Loucy (cell line): ENCODE results near the gene FRAS1.
"Not testable (repeated sequence)": the region's sequence is repeated elsewhere in the genome, so short reads cannot be mapped to it uniquely, and the experiment has no call there.

Source experiments
- H2AFZ ChIP-seq: fragments of 200-600 bp; sonication (generic); 2 replicates; pipeline ENCODE4 v1.6.0; 2016; ENCODE audit warnings: antibody characterized with exemption, mild to moderate bottlenecking, low read length, moderate library complexity
- H3F3A ChIP-seq: fragments of 200-600 bp; 2 replicates; pipeline ENCODE4 v1.6.0; 2016; ENCODE audit warnings: antibody characterized with exemption, low read depth, mild to moderate bottlenecking
- H3K27me3 ChIP-seq: fragments of 200-600 bp; sonication (generic); 2 replicates; pipeline ENCODE4 v1.6.1; 2014; ENCODE audit warnings: low read length, mild to moderate bottlenecking; ENCODE audit not compliant: insufficient read depth, poor library complexity, severe bottlenecking
- H3K36me3 ChIP-seq: fragments of 200-600 bp; sonication (generic); 2 replicates; pipeline ENCODE4 v1.6.1; 2016; ENCODE audit warnings: low read length; ENCODE audit not compliant: insufficient read depth
- H3K4me1 ChIP-seq: fragments of 200-600 bp; sonication (generic); 2 replicates; pipeline ENCODE4 v1.5.1; 2014; ENCODE audit warnings: low read length, mild to moderate bottlenecking; ENCODE audit not compliant: insufficient read depth, poor library complexity, severe bottlenecking
- H3K4me2 ChIP-seq: fragments of 200-600 bp; sonication (generic); 2 replicates; pipeline ENCODE4 v1.6.0; 2014; ENCODE audit warnings: antibody characterized with exemption, low read length, low read depth, mild to moderate bottlenecking; ENCODE audit not compliant: poor library complexity, severe bottlenecking
- H3K4me3 ChIP-seq: fragments of 200-600 bp; sonication (generic); 2 replicates; pipeline ENCODE4 v1.5.1; 2014; ENCODE audit warnings: low read length, mild to moderate bottlenecking, mixed read lengths; ENCODE audit not compliant: poor library complexity, severe bottlenecking
- H3K79me2 ChIP-seq: fragments of 200-600 bp; sonication (generic); 2 replicates; pipeline ENCODE4 v1.6.1; 2014; ENCODE audit warnings: low read length; ENCODE audit not compliant: insufficient read depth
- H3K9ac ChIP-seq: fragments of 200-600 bp; sonication (generic); 2 replicates; pipeline ENCODE4 v1.6.0; 2014; ENCODE audit warnings: mild to moderate bottlenecking, low read depth, low read length, moderate library complexity; ENCODE audit not compliant: poor library complexity, severe bottlenecking
- H3K9me2 ChIP-seq: fragments of 200-600 bp; sonication (generic); replicated peaks from 2 replicates; pipeline ENCODE4 v1.6.1; 2016; ENCODE audit warnings: low read depth, low read length, mixed read lengths
- H3K9me3 ChIP-seq: fragments of 200-600 bp; sonication (generic); 2 replicates; pipeline ENCODE4 v1.6.1; 2014; ENCODE audit warnings: mild to moderate bottlenecking, antibody characterized with exemption, low read length, low read depth; ENCODE audit not compliant: insufficient read depth
- H4K20me1 ChIP-seq: fragments of 200-600 bp; sonication (generic); 2 replicates; pipeline ENCODE4 v1.6.0; 2014; ENCODE audit warnings: antibody characterized with exemption, low read length, mild to moderate bottlenecking; ENCODE audit not compliant: insufficient read depth, poor library complexity, severe bottlenecking
- CTCF ChIP-seq: fragments of 200-600 bp; sonication (generic); conservative IDR thresholded peaks from 2 replicates; pipeline ENCODE4 v1.5.1; 2014; ENCODE audit warnings: mild to moderate bottlenecking, antibody characterized with exemption, low read length
- EZH2phosphoT487 ChIP-seq: fragments of 200-600 bp; IDR thresholded peaks from 2 replicates; pipeline ENCODE4 v1.6.1; 2018; ENCODE audit warnings: antibody characterized with exemption, mild to moderate bottlenecking, moderate library complexity, borderline replicate concordance

FRAS1 gene

GRCh38 chr4:78268597-78268996, 211.5 kb downstream of the FRAS1 start:
- no peak overlapping the region for H3K9ac ChIP-seq
- no peaks in the 10 kb centered on the region for H3K36me3 ChIP-seq
- H4K20me1 ChIP-seq = no peaks in the 10 kb centered on the region
- H3K4me2 ChIP-seq = no peak overlapping the region
- TF ChIP-seq CTCF (no peak), EZH2phosphoT487 (no peak)
- no peaks in the 10 kb centered on the region for H3K27me3 ChIP-seq
- no peak overlapping the region for H2AFZ ChIP-seq
- no peaks in the 10 kb centered on the region for H3F3A ChIP-seq
- no peaks in the 10 kb centered on the region for H3K9me3 ChIP-seq
- H3K79me2 ChIP-seq = no peaks in the 10 kb centered on the region
- H3K4me1 ChIP-seq = peaks cover 10% of the 10 kb centered on the region
- no peak overlapping the region for H3K4me3 ChIP-seq
- no peaks in the 10 kb centered on the region for H3K9me2 ChIP-seq

GRCh38 chr4:78275450-78275849, 218.3 kb downstream of the FRAS1 start:
- H3K4me1 ChIP-seq, H4K20me1 ChIP-seq, H3K4me3 ChIP-seq, H3K79me2 ChIP-seq, H3F3A ChIP-seq, H3K9me2 ChIP-seq, H3K9ac ChIP-seq, H3K9me3 ChIP-seq, H3K36me3 ChIP-seq, H2AFZ ChIP-seq, H3K27me3 ChIP-seq, H3K4me2 ChIP-seq: not testable (repeated sequence)

- no peak overlapping the region for H3K4me2 ChIP-seq
- no peak overlapping the region for H3K4me3 ChIP-seq
- no peaks in the 10 kb centered on the region for H3K9me2 ChIP-seq
- no peaks in the 10 kb centered on the region for H3K36me3 ChIP-seq
- H3K9me3 ChIP-seq = no peaks in the 10 kb centered on the region
- H3K79me2 ChIP-seq = no peaks in the 10 kb centered on the region
- no peaks in the 10 kb centered on the region for H3F3A ChIP-seq
- no peak overlapping the region for H3K9ac ChIP-seq
- no peaks in the 10 kb centered on the region for H3K4me1 ChIP-seq
- no peak overlapping the region for H2AFZ ChIP-seq
- TF ChIP-seq EZH2phosphoT487 (no peak), CTCF (no peak)
- no peaks in the 10 kb centered on the region for H3K27me3 ChIP-seq
- no peaks in the 10 kb centered on the region for H4K20me1 ChIP-seq
Measured at GRCh38 chr4:78286281-78286680, 229.2 kb downstream of the FRAS1 start.

GRCh38 chr4:78288327-78288726, 231.2 kb downstream of the FRAS1 start:
- Histone ChIP-seq H3K36me3 (no peaks in the 10 kb centered on the region), H3K9ac (no peak overlapping the region), H3K79me2 (no peaks in the 10 kb centered on the region), H4K20me1 (no peaks in the 10 kb centered on the region), H3K4me1 (no peaks in the 10 kb centered on the region), H3K4me3 (no peak overlapping the region), H3K4me2 (no peak overlapping the region), H3K9me2 (no peaks in the 10 kb centered on the region), H3K9me3 (no peaks in the 10 kb centered on the region), H3K27me3 (no peaks in the 10 kb centered on the region), H3F3A (no peaks in the 10 kb centered on the region), H2AFZ (no peak overlapping the region)
- TF ChIP-seq CTCF = no peak
- TF ChIP-seq EZH2phosphoT487 = no peak
